Measurements from ENCODE around the gene TOM1L2.
A peak's percentile ranks its signal among the peaks of the same experiment; 100 is the strongest.

Gene TOM1L2

DNA sequence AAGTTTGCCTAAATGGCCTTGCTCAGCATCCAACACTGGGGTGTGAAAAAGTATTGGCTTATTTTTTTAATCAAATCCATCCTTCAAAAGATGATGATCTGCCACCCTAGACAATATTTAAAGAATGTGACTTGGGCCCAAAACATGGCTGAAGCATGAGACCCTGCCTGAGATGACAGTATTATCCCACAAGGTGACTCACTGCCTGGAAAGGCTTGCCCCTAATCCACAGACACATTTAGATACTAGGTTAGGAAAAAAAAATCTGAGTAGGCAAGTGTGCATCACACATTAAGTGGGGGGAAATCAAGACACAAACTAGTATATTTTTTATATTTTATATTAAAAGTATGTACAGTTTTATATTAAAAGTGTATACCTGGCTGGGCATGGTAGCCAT lies 38.4 kb downstream of the TOM1L2 start:
- no peaks in the 10 kb centered on the region for H3K9me3 Mint-ChIP-seq
- ATAC-seq = no peak

GRCh38 chr17:17931159-17931558 lies 41.0 kb downstream of the TOM1L2 start:
- H3K4me1 Mint-ChIP-seq = peaks cover 5% of the 10 kb centered on the region
- no peaks in the 10 kb centered on the region for H3K9me3 Mint-ChIP-seq
- H3K27me3 Mint-ChIP-seq = no peaks in the 10 kb centered on the region
- H3K4me3 Mint-ChIP-seq = no peak overlapping the region
- no peak overlapping the region for H3K27ac Mint-ChIP-seq
- ATAC-seq = no peak
- no peaks in the 10 kb centered on the region for H3K36me3 Mint-ChIP-seq

More for the DNA sequence above, 38.4 kb downstream of the TOM1L2 start:
- Mint-ChIP-seq H3K4me3 (no peak overlapping the region), H3K36me3 (no peaks in the 10 kb centered on the region), H3K27ac (no peak overlapping the region), H3K27me3 (no peaks in the 10 kb centered on the region), H3K4me1 (peaks cover 11% of the 10 kb centered on the region)

- Mint-ChIP-seq H3K4me1 (peaks cover under 1% of the 10 kb centered on the region), H3K36me3 (no peaks in the 10 kb centered on the region), H3K27me3 (no peaks in the 10 kb centered on the region), H3K9me3 (no peaks in the 10 kb centered on the region), H3K4me3 (no peak overlapping the region), H3K27ac (no peak overlapping the region)
- no peak for ATAC-seq
Observed at GRCh38 chr17:17930674-17931073, 41.5 kb downstream of the TOM1L2 start.

DNA sequence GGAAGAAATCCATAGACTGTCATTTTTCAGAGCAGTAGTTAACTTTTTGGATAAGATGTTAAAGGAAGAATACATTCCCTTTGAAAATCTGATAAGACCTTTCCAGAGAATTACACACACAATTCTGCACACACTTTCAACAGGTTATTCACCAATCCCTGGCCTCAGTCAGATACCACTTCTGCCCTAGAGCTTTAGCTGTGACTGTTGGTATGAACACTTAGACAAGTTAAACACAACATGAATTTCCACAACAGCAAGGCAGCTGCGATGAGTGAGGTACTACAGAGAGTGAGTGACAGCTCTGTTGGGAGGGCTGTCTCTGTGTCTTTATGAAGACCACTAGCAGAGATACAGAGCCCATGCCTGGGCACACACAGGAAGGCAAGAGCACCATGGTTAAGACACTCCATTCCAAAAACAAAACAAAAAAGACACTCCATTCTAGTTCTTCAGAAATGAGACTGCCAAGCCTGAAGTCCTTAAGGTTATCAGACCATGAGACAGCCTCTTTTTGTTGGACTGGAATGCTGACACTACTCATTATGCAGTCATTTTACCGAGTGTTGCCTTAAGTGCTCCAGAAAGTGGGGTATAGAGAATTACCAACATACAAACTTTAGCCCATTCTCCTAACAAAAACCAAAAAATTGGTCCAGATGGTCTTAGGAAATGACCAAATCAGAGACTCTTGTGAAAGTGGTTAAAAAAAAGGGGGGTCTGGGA lies 42.4 kb downstream of the TOM1L2 start:
- no peak overlapping the region for H3K27ac Mint-ChIP-seq
- no peak overlapping the region for H3K4me3 Mint-ChIP-seq
- peaks cover 6% of the 10 kb centered on the region for H3K4me1 Mint-ChIP-seq
- ATAC-seq = no peak
- H3K36me3 Mint-ChIP-seq = no peaks in the 10 kb centered on the region
- H3K9me3 Mint-ChIP-seq = no peaks in the 10 kb centered on the region
- no peaks in the 10 kb centered on the region for H3K27me3 Mint-ChIP-seq

- Mint-ChIP-seq H3K4me3 (no peak overlapping the region), H3K4me1 (peaks cover 8% of the 10 kb centered on the region), H3K27me3 (no peaks in the 10 kb centered on the region), H3K27ac (no peak overlapping the region), H3K9me3 (no peaks in the 10 kb centered on the region), H3K36me3 (no peaks in the 10 kb centered on the region)
- ATAC-seq = no peak
Observed at GRCh38 chr17:17928398-17929287, 43.6 kb downstream of the TOM1L2 start.

DNA sequence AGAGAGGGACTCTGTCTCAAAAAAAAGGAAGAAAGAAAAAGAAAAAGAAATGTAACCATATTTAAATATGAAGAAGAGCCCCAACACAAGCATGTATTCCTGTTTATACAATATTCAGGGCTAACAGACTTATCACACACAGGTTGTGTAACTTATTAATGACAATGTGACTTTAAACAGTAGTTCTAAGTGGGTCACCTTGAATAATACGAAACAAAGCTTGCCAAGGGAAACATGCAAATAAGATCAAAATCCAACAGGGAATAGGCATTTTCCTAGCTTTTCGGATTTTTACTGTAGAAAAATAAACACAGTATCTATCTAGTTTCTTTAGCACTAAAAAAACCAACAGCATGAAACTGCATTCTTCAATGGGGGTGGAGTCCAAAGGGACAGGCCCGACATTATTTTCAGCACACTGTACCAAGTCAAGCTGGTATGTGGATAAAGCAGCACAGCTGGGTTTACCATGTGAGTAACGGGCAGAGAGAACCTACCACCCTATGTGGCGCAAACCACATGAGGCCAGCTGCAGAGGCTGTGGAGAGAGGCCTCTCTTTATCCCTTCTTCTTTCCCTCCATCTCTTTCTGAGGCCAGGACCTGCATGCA lies 45.3 kb downstream of the TOM1L2 start:
- Mint-ChIP-seq H3K9me3 (no peaks in the 10 kb centered on the region), H3K27me3 (no peaks in the 10 kb centered on the region), H3K36me3 (no peaks in the 10 kb centered on the region), H3K4me3 (no peak overlapping the region), H3K4me1 (peaks cover 8% of the 10 kb centered on the region), H3K27ac (no peak overlapping the region)
- ATAC-seq = no peak

DNA sequence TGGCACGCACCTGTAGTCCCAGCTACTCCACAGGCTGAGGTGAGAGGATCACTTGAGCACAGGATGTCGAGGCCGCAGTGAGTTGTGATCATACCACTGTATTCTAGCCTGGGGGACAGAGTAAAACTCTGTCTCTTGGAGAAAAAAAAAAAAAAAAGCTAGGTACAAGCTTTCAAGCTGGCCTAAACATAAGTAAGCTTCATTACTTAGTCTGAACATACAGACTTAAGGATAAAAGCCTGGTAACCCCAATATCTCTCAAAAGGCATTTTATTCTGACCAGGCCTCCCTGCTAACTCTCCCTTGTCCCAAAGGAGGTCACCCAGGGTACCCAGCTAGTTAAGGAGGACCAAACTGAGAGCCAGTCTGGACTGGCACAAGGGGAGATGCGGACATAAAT lies 46.2 kb downstream of the TOM1L2 start:
- peaks cover 8% of the 10 kb centered on the region for H3K4me1 Mint-ChIP-seq
- H3K27ac Mint-ChIP-seq = no peak overlapping the region
- no peaks in the 10 kb centered on the region for H3K36me3 Mint-ChIP-seq
- ATAC-seq = no peak
- H3K4me3 Mint-ChIP-seq = no peak overlapping the region
- H3K9me3 Mint-ChIP-seq = no peaks in the 10 kb centered on the region
- no peaks in the 10 kb centered on the region for H3K27me3 Mint-ChIP-seq

GRCh38 chr17:17924857-17925250 lies 47.3 kb downstream of the TOM1L2 start:
- no peaks in the 10 kb centered on the region for H3K27me3 Mint-ChIP-seq
- no peak for ATAC-seq
- no peaks in the 10 kb centered on the region for H3K9me3 Mint-ChIP-seq
- no peak overlapping the region for H3K27ac Mint-ChIP-seq
- no peak overlapping the region for H3K4me3 Mint-ChIP-seq
- no peaks in the 10 kb centered on the region for H3K36me3 Mint-ChIP-seq
- peaks cover 8% of the 10 kb centered on the region for H3K4me1 Mint-ChIP-seq

DNA sequence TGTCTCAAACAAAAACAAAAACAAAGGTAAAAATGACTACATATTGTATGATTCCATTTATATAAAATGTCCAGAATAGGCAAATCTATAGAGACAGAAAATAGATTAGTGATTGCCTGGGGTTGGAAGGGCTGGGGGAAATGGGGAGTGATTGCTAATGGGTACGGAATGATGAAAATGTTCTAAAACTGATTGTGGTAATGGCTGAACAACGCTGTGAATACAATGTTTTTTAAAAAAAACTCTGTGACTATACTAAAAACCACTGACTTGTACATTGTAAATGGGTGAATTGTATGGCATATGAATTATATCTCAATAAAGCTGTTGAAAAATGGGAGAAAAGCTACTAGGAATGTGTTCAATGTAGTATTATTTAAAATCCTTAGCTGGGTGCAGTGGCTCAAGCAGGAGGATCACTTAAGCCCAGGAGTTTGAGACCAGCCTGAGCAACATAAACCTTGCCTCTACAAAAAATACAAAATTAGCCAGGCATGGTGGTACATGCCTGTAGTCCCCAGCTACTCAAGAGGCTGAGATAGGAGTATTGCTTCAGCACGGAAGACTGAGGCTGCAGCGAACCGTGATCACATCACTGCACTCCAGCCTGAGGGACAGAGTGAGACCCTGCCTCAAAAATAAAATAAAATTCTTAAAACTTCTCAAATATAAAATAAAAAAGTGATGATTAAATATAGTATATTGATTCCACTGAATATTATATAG lies 47.9 kb downstream of the TOM1L2 start:
- H3K4me3 Mint-ChIP-seq = no peak overlapping the region
- H3K4me1 Mint-ChIP-seq = peaks cover 8% of the 10 kb centered on the region
- H3K9me3 Mint-ChIP-seq = no peaks in the 10 kb centered on the region
- no peaks in the 10 kb centered on the region for H3K36me3 Mint-ChIP-seq
- H3K27ac Mint-ChIP-seq = no peak overlapping the region
- no peaks in the 10 kb centered on the region for H3K27me3 Mint-ChIP-seq
- ATAC-seq = no peak

- Mint-ChIP-seq H3K36me3 (no peaks in the 10 kb centered on the region), H3K4me3 (no peak overlapping the region), H3K4me1 (peaks cover 8% of the 10 kb centered on the region), H3K27ac (no peak overlapping the region), H3K9me3 (no peaks in the 10 kb centered on the region), H3K27me3 (no peaks in the 10 kb centered on the region)
- ATAC-seq = no peak
Observed at GRCh38 chr17:17922070-17922614, 50.1 kb downstream of the TOM1L2 start.

DNA sequence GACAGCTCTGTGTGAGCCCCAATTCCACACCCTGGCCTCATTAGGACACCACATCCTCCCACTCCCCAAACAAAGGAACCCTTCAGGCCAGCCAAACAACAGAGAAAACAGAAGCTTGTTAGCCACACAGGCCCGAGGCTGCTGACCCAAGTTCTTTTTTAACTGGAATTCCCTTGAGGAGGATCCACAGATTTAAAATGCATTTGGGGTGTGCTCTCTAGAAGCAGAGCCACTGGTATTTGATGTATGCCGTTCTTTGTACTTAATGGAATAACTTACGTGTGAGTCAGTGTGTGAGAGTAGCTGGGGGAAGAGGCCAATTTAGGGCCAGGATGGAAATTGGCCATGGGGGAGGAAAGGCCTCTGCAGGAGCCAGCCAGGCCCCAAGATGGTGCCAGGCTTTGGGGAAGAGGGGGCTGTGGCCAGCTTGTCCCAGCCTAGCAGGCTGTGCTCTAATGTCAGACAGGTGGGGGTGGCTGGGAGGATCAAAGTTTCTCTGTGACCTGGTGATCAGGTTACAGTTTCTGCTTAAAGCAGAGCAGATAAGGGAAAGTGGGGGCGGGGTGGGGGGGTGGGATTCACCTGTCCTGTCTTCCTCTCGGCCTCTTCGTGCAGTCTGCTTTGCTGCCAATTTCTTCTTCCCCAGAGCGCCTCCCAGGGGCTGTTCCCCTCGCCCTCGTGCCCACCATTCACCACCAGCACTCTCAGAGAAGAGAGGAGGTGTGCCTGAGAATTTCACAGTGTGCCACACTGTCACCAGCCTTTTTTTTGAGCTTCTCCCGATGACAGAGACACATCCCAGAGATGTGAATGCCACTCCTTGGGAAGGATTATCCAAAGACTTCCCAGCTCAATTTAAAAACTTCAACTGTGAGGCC lies 50.8 kb downstream of the TOM1L2 start:
- H3K9me3 Mint-ChIP-seq = no peaks in the 10 kb centered on the region
- H3K4me3 Mint-ChIP-seq = no peak overlapping the region
- no peaks in the 10 kb centered on the region for H3K36me3 Mint-ChIP-seq
- no peak overlapping the region for H3K27ac Mint-ChIP-seq
- H3K4me1 Mint-ChIP-seq = peaks cover 8% of the 10 kb centered on the region
- H3K27me3 Mint-ChIP-seq = no peaks in the 10 kb centered on the region
- ATAC-seq = no peak

DNA sequence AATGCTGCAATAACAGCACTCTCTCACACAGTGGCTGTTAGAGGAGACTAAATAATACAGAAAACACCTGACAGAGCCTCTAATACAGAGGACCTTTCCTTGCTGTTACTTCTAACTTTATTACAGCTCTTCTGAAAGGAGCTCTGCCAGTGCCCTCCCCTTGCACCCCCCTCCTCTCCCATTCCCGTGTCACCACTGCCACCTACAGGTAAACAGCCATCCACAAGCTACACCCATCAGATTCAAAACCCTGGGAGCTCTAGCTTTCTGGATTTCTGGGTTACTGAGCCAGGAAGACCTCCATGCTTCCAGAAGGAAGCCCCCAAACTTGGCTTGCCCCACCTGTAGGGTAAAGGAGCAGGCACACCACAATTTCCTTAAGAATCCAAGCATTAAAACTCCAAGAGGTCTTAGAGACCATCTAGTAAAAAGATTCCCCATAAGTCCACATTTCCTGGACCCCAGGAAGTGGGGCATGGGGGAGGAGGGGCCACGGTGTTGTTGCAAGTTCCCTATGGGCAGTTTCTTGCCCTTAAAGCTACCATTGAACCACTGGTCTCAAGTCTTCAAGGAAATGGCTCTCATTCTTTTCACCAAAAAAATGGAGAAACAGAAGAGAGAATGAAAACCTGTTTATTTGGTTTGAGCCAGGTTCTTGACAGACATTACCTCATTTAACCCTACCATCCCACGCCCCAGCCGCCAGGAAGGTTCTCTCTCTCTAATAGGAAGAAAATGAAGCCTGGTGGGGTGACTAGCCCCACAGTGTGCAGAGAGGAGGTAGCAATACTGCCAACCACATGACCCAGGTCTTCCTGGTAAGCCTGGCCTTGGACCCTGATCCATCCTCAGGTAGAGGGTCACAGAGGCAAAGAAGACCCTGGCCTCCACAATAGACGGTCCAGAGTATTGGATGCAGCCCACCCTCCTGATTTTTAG lies 52.8 kb downstream of the TOM1L2 start:
- no peaks in the 10 kb centered on the region for H3K4me1 Mint-ChIP-seq
- H3K9me3 Mint-ChIP-seq = no peaks in the 10 kb centered on the region

GRCh38 chr17:17917394-17917793 lies 54.8 kb downstream of the TOM1L2 start:
- Mint-ChIP-seq H3K4me1 (no peaks in the 10 kb centered on the region), H3K4me3 (no peak overlapping the region), H3K9me3 (no peaks in the 10 kb centered on the region), H3K27ac (no peak overlapping the region), H3K36me3 (no peaks in the 10 kb centered on the region), H3K27me3 (no peaks in the 10 kb centered on the region)
- ATAC-seq = no peak

More for the DNA sequence above, 52.8 kb downstream of the TOM1L2 start:
- Mint-ChIP-seq H3K27me3 (no peaks in the 10 kb centered on the region), H3K36me3 (no peaks in the 10 kb centered on the region), H3K27ac (no peak overlapping the region), H3K4me3 (no peak overlapping the region)
- ATAC-seq = peak; percentile 77

Measured in stimulated activated memory B cell treated with anti-CD40 and anti-IgM and Interleukin-4, amounts not matched to agents 10 μg/mL and 1 μg/mL and 100 μg/mL, for 72 hours (primary cell).